Stomach (tissue), 9 donors: Measurements from ENCODE around the gene PROM2. TPM values are rescaled to one million over a fixed set of nuclear protein-coding genes. Genes with fewer than 3 reads are reported as not detected.

ENCODE experiments used
- DNase-seq, 2 donors: peaks; one replicate each; pipeline versions ENCODE4 v3.0.0 to v3.0.0-alpha.2; 2013 to 2019
- H3K27ac ChIP-seq, 5 donors: fragments of 200-600 bp in 4 of 5; sonication (generic) in 4 of 5; one replicate each; pipeline ENCODE4 v1.5.1; 2013 to 2019; ENCODE audit warnings: mild to moderate bottlenecking in 1 of 5, moderate library complexity in 1 of 5
- H3K27me3 ChIP-seq, 3 donors: fragments of 200-600 bp; sonication (generic); one replicate each; pipeline ENCODE4 v1.5.1; 2017 to 2019; ENCODE audit warnings: mixed run types in 1 of 3
- H3K36me3 ChIP-seq, 4 donors: fragments of 200-600 bp; sonication (generic); 1 replicate in 3 of 4; 2 replicates in 1 of 4; pipeline ENCODE4 v1.5.1; 2016 to 2019
- H3K4me1 ChIP-seq, 4 donors: fragments of 200-600 bp; sonication (generic); one replicate each; pipeline ENCODE4 v1.5.1; 2016 to 2019
- H3K4me3 ChIP-seq, 4 donors: fragments of 200-600 bp; sonication (generic) in 3 of 4; one replicate each; pipeline ENCODE4 v1.5.1; 2016 to 2019; ENCODE audit warnings: mild to moderate bottlenecking in 1 of 4
- H3K9me3 ChIP-seq, 4 donors: fragments of 200-600 bp; sonication (generic); one replicate each; pipeline ENCODE4 v1.5.1; 2016 to 2019
- CTCF ChIP-seq, 7 experiments: fragments of 450-650 bp in 4 of 7; fragments of 200-600 bp in 3 of 7; sonication (generic) in 3 of 7; IDR thresholded peaks; one replicate each; pipeline ENCODE4 v1.5.1; 2016 to 2019; ENCODE audit warnings: antibody characterized with exemption in 7 of 7, control low read depth in 2 of 7, mild to moderate bottlenecking in 1 of 7
- EP300 ChIP-seq: sonication (generic); formaldehyde crosslinking; IDR thresholded peaks from one replicate; pipeline ENCODE4 v1.6.1; 2017; ENCODE audit warnings: antibody characterized with exemption
- POLR2A ChIP-seq, 4 donors: fragments of 450-650 bp; IDR thresholded peaks; one replicate each; pipeline ENCODE4 v1.6.1; 2016; ENCODE audit warnings: antibody characterized with exemption in 4 of 4, control low read depth in 2 of 4, mild to moderate bottlenecking in 1 of 4, moderate library complexity in 1 of 4
- POLR2AphosphoS5 ChIP-seq, 3 donors: sonication (generic); formaldehyde crosslinking; IDR thresholded peaks; one replicate each; pipeline ENCODE4 v1.6.1; 2016; ENCODE audit warnings: antibody characterized with exemption in 3 of 3
- WGBS, 5 donors: extraction: QIAGEN DNeasy Blood & Tissue Kit in 3 of 5; methylation state at CpG; one replicate each; pipeline versions ENCODE4 v1.1.5 to v1.1.7; 2013 to 2018; 5-methylcytosine and 5-hydroxymethylcytosine counted together
- intact Hi-C: fragments of 100-400 bp; cut with DNase I; formaldehyde crosslinking; loops from one replicate; pipeline ENCODE4 v1.15.1; 2023; ENCODE audit warnings: low total_unique reads
- polyA plus RNA-seq, 3 donors: library from polyadenylated mRNA; stranded (reverse); fragments of 200-250 nt; gene quantifications; one replicate each; pipeline ENCODE4 v1.2.3, GENCODE V29; 2013
- total RNA-seq, 5 donors: library from RNA; depleted of rRNA; stranded (reverse); fragments of >200 nt; gene quantifications; one replicate each; pipeline versions ENCODE4 v1.1.0 to v1.2.3, GENCODE V29; 2014 to 2016
- donor health status: healthy with polysubstance abuse.
- donor health status: Bipolar disorder and iron deficiency.
- donor health status: healthy.

Gene PROM2
- total and polyA plus RNA-seq, 8 donors: 6.0 to 370 (median 27.9) TPM

GRCh38 chr2:95261602-95262001 lies 12.6 kb upstream of the PROM2 start:
- no peaks in the 10 kb centered on the region for H3K4me1 ChIP-seq
- H3K36me3 ChIP-seq: peaks cover 0 to 3% (median 0%) of the 10 kb centered on the region in 4 donors
- TF ChIP-seq POLR2A (IDR thresholded peaks at IDR 0.05) (no peak), CTCF (IDR thresholded peaks at IDR 0.05) (no peak), POLR2AphosphoS5 (IDR thresholded peaks at IDR 0.05) (no peak), EP300 (no peak)
- H3K4me3 ChIP-seq: no peak overlapping the region
- DNase-seq: peak in 1 of 2 donors; percentile 7
- no peak overlapping the region for H3K27ac ChIP-seq
- intact Hi-C loops: no loop called here
- 68 to 77% (median 73%) methylated on average over 5 to 6 of the region's 6 CpGs for WGBS, 5 donors
- peaks cover 0 to 16% (median 13%) of the 10 kb centered on the region in 4 donors for H3K9me3 ChIP-seq
- no peaks in the 10 kb centered on the region for H3K27me3 ChIP-seq

GRCh38 chr2:95262896-95263542 lies 11.2 kb upstream of the PROM2 start:
- intact Hi-C loops: no loop called here
- TF ChIP-seq POLR2AphosphoS5 (IDR thresholded peaks at IDR 0.05) (no peak), POLR2A (IDR thresholded peaks at IDR 0.05) (no peak), EP300 (no peak), CTCF (IDR thresholded peaks at IDR 0.05) (no peak)
- 64 to 80% (median 79%) methylated on average over 2 of the region's 2 CpGs for WGBS, 5 donors
- H3K36me3 ChIP-seq: peaks cover 0 to 3% (median 0%) of the 10 kb centered on the region in 4 donors
- peaks cover 0 to 3% (median 2%) of the 10 kb centered on the region in 4 donors for H3K9me3 ChIP-seq
- H3K27me3 ChIP-seq: no peaks in the 10 kb centered on the region
- DNase-seq: peak in 1 of 2 donors; percentile 8
- H3K4me1 ChIP-seq: no peaks in the 10 kb centered on the region
- no peak overlapping the region for H3K4me3 ChIP-seq
- no peak overlapping the region for H3K27ac ChIP-seq

- H3K27ac ChIP-seq: no peak overlapping the region
- intact Hi-C loops: no loop called here
- TF ChIP-seq POLR2A (IDR thresholded peaks at IDR 0.05) (no peak), POLR2AphosphoS5 (IDR thresholded peaks at IDR 0.05) (no peak), CTCF (IDR thresholded peaks at IDR 0.05) (no peak), EP300 (no peak)
- no peaks in the 10 kb centered on the region for H3K4me1 ChIP-seq
- H3K4me3 ChIP-seq: no peak overlapping the region
- whole genome bisulfite sequencing, 5 donors: 35 to 58% (median 38%) methylated on average over 6 of the region's 6 CpGs
- H3K27me3 ChIP-seq: no peaks in the 10 kb centered on the region
- DNase-seq: peak; percentile 7 to 42
- H3K9me3 ChIP-seq: no peaks in the 10 kb centered on the region
- H3K36me3 ChIP-seq: peaks cover 0 to 3% (median 0%) of the 10 kb centered on the region in 4 donors
Observed at GRCh38 chr2:95264624-95265023, 9.6 kb upstream of the PROM2 start.

- Histone ChIP-seq H3K27ac (no peak overlapping the region), H3K9me3 (no peaks in the 10 kb centered on the region), H3K4me1 (no peaks in the 10 kb centered on the region), H3K27me3 (no peaks in the 10 kb centered on the region), H3K36me3 (no peaks in the 10 kb centered on the region), H3K4me3 (no peak overlapping the region)
- TF ChIP-seq EP300 (no peak), CTCF (IDR thresholded peaks at IDR 0.05) (no peak), POLR2A (IDR thresholded peaks at IDR 0.05) (no peak), POLR2AphosphoS5 (IDR thresholded peaks at IDR 0.05) (no peak)
- peak in 1 of 2 donors; percentile 4 for DNase-seq
- WGBS, 5 donors: 80 to 90% (median 85%) methylated on average over 4 of the region's 4 CpGs
- intact Hi-C loops: no loop called here
Observed at GRCh38 chr2:95265182-95265581, 9.1 kb upstream of the PROM2 start.
